Activated CD8-positive, alpha-beta T cell treated with anti-CD3 and anti-CD28 coated beads for 36 hours (primary cell): ENCODE measurements around the gene NLGN4Y. TPM values are rescaled to one million over a fixed set of nuclear protein-coding genes. Genes with fewer than 3 reads are reported as not detected.

Experiments used
- ATAC-seq: fragments of 200-7000 bp; cut with Tn5 transposase; one replicate; pipeline ENCODE4 v1.10.0; 2021; ENCODE audit warnings: mild to moderate bottlenecking, moderate library complexity
- CTCF ChIA-PET: fragments of 350-600 bp; sonication (Branson Sonifier 250); formaldehyde crosslinking; loops from one replicate; lab custom pipeline; 2021; ENCODE audit warnings: antibody characterized with exemption; lab: Charles Lee
- POLR2A ChIA-PET: fragments of 350-600 bp; sonication (Branson Sonifier 250); formaldehyde crosslinking; loops from one replicate; lab custom pipeline; 2021; ENCODE audit warnings: antibody characterized with exemption; lab: Charles Lee
- DNase-seq: peaks from one replicate; pipeline ENCODE4 v3.0.0-alpha.2; 2020
- H3K27ac Mint-ChIP-seq: one replicate; pipeline ENCODE4 v1.8.0; 2021; ENCODE audit warnings: mild to moderate bottlenecking, mixed read lengths
- H3K27me3 Mint-ChIP-seq: one replicate; pipeline ENCODE4 v1.8.0; 2021; ENCODE audit warnings: mixed read lengths
- H3K36me3 Mint-ChIP-seq: one replicate; pipeline ENCODE4 v1.8.0; 2021; ENCODE audit warnings: low read depth, mixed read lengths
- H3K4me1 Mint-ChIP-seq: one replicate; pipeline ENCODE4 v1.8.0; 2021; ENCODE audit warnings: low read depth, mixed read lengths
- H3K4me3 Mint-ChIP-seq: one replicate; pipeline ENCODE4 v1.8.0; 2021; ENCODE audit warnings: mild to moderate bottlenecking, moderate library complexity, mixed read lengths
- H3K9me3 Mint-ChIP-seq: one replicate; pipeline ENCODE4 v1.8.0; 2021; ENCODE audit warnings: mixed read lengths
- intact Hi-C: fragments of 100-400 bp; cut with micrococcal nuclease; formaldehyde crosslinking; loops from one replicate; pipeline ENCODE4 v1.10.0; 2022
- total RNA-seq, 2 experiments: library from RNA; stranded (reverse); gene quantifications; one replicate each; pipeline ENCODE4 v1.2.3, GENCODE V29; 2021
- TF ChIP-seq, protein P1 (sequence below): fragments of 200-600 bp; IDR thresholded peaks from one replicate; pipeline ENCODE4 v1.8.0; 2022; ENCODE audit warnings: antibody characterized with exemption, mild to moderate bottlenecking

NLGN4Y gene
- total RNA-seq, 2 experiments from 2014 or later: 0.22 to 0.25 TPM

GRCh38 chrY:14871971-14872370, 347.6 kb downstream of the NLGN4Y start:
- H3K9me3 Mint-ChIP-seq: peaks cover 7% of the 10 kb centered on the region
- ATAC-seq (no peak), DNase-seq (no peak)
- ChIA-PET CTCF (no interaction called here), POLR2A (interaction anchor here (0.7 kb wide), 1 partner anchor 20 kb away, joined by 3 read pairs; no protein-coding TSS in a partner anchor)
- intact Hi-C loops: no loop called here
- no peak overlapping the region for H3K27ac Mint-ChIP-seq
- no peaks in the 10 kb centered on the region for H3K36me3 Mint-ChIP-seq
- H3K27me3 Mint-ChIP-seq: no peaks in the 10 kb centered on the region
- H3K4me1 Mint-ChIP-seq: no peaks in the 10 kb centered on the region
- TF ChIP-seq, protein P1, sequence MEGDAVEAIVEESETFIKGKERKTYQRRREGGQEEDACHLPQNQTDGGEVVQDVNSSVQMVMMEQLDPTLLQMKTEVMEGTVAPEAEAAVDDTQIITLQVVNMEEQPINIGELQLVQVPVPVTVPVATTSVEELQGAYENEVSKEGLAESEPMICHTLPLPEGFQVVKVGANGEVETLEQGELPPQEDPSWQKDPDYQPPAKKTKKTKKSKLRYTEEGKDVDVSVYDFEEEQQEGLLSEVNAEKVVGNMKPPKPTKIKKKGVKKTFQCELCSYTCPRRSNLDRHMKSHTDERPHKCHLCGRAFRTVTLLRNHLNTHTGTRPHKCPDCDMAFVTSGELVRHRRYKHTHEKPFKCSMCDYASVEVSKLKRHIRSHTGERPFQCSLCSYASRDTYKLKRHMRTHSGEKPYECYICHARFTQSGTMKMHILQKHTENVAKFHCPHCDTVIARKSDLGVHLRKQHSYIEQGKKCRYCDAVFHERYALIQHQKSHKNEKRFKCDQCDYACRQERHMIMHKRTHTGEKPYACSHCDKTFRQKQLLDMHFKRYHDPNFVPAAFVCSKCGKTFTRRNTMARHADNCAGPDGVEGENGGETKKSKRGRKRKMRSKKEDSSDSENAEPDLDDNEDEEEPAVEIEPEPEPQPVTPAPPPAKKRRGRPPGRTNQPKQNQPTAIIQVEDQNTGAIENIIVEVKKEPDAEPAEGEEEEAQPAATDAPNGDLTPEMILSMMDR: no peak
- H3K4me3 Mint-ChIP-seq: no peak overlapping the region
